ENCODE measurements around the gene TENT4A.

DNA sequence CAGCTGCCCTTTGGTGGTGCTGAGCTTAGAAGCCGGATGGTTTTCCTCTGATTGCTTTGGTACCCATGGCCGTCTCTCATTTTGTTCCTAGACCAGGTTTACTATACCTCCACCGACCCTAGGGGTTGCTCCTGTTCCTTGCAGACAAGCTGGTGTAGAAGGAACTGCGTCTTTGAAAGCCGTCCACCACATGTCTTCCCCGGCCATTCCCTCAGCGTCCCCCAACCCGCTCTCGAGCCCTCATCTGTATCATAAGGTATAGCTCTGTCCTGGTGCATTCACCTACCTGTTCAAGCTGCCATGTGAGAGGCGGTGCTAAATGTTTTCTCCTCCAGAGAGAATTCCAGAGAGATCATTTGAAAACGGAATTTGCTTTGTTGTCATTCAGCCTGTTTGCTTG, 39.5 kb downstream of the TENT4A start:
- TF ChIP-seq CTCF (conservative IDR thresholded peaks at IDR 0.05; ENCODE audit: low read depth, low read length) (no peak), EZH2 (IDR thresholded peaks at IDR 0.05; ENCODE audit: low read length, unreplicated experiment) (no peak), EZH2phosphoT487 (IDR thresholded peaks at IDR 0.05; ENCODE audit: borderline replicate concordance, low read length) (no peak)

All from PC-3 (cell line).